ACC112 (cell line): ENCODE measurements around the gene AKR1C2.
"Not testable (repeated sequence)": the region's sequence is repeated elsewhere in the genome, so short reads cannot be mapped to it uniquely, and the experiment has no call there.

ENCODE experiments used
- H2AFZ ChIP-seq: fragments of 200-600 bp; sonication (generic); one replicate; pipeline ENCODE4 v1.6.0; 2017; ENCODE audit warnings: antibody characterized with exemption, low read length; ENCODE audit not compliant: unreplicated experiment
- H3K27ac ChIP-seq: fragments of 200-600 bp; sonication (generic); 2 replicates; pipeline ENCODE4 v1.5.1; 2014; ENCODE audit warnings: low read depth, mild to moderate bottlenecking, antibody characterized with exemption, low read length, moderate library complexity
- H3K27me3 ChIP-seq: fragments of 200-600 bp; sonication (generic); 2 replicates; pipeline ENCODE4 v1.6.1; 2014; ENCODE audit warnings: mild to moderate bottlenecking, antibody characterized with exemption, low read length, moderate library complexity, mixed read lengths; ENCODE audit not compliant: insufficient read depth
- H3K36me3 ChIP-seq: fragments of 200-600 bp; sonication (generic); 2 replicates; pipeline ENCODE4 v1.6.1; 2016; ENCODE audit warnings: mild to moderate bottlenecking, antibody characterized with exemption, low read length, moderate library complexity, mixed read lengths; ENCODE audit not compliant: insufficient read depth
- H3K4me1 ChIP-seq: fragments of 200-600 bp; sonication (generic); one replicate; pipeline ENCODE4 v1.6.1; 2016; ENCODE audit warnings: low read length, mixed read lengths; ENCODE audit not compliant: insufficient read depth, unreplicated experiment, control insufficient read depth
- H3K4me3 ChIP-seq: fragments of 200-600 bp; sonication (generic); 2 replicates; pipeline ENCODE4 v1.5.1; 2014; ENCODE audit warnings: mild to moderate bottlenecking, low read depth, low read length
- H3K79me2 ChIP-seq: fragments of 200-600 bp; sonication (generic); one replicate; pipeline ENCODE4 v1.6.0; 2016; ENCODE audit warnings: low read length; ENCODE audit not compliant: control insufficient read depth, unreplicated experiment, insufficient read depth

The AKR1C2 gene

DNA sequence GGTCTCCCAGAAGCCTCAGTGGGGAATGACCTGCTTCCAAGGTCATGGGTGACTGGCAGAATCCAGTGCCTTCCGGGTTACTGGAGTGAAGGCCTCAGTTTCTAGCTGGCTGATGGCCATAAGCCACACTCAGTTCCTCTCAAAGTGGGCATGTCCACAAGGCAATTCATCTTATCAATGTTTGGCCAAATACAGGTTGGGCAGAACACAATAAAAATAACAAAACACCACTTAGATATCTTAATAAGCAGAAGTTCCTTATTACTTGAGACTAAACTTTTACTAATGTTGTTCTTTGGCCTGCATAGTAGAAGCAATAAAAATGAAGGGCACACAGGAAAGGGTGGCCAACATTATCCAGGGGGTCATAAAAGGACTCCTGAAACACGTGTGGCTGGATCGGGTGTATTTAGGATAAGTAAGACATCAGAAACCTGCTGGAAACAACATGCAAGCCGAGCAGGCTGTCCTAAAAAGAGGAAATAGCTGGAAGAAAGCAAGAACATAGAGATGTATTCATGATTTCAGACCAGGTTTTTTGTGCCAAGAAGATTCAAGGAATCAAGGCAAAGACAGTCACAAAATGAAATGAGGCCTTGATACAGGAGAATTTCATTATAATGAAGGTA is 19.6 kb upstream of the AKR1C2 start:
- peaks cover 25% of the 10 kb centered on the region for H3K4me1 ChIP-seq
- no peak overlapping the region for H2AFZ ChIP-seq

DNA sequence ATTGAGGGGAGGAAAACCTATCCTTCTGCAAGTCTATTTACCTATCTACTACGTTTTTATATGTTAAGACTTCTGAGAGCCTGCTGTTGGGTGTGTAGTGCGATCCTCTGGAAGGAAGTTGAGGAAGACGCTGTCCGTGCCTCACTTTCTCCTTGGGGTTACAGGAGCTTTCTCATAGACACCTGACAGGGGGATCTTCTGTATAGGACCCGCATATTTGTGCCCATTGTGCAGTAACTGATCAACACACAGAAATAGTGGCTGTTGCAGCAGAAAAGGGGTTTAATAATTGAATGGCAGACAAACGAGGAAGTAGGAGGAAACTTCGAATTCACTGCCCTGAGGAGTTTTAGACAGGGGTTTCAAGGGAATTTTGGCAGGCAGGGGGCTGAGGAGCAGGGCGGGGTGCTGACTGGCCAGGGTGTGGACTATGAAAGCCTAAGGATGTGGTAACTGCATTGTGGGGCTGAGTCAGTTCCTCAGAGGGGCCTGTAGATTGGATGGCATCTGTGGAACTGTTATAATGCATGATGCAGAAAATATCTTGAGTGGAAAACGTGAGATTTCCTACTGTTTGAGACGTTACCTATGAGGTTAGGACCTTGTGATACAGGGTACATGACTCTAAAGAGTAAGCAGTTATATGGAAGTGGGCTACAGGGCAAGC is 18.1 kb upstream of the AKR1C2 start:
- not testable (repeated sequence) for H3K4me3 ChIP-seq, H3K27me3 ChIP-seq, H3K36me3 ChIP-seq, H3K79me2 ChIP-seq, H3K27ac ChIP-seq
- Histone ChIP-seq H2AFZ (peak overlapping the region; percentile 11), H3K4me1 (peaks cover 29% of the 10 kb centered on the region)

More for the DNA sequence above, 19.6 kb upstream of the AKR1C2 start:
- Histone ChIP-seq H3K79me2 (no peaks in the 10 kb centered on the region), H3K36me3 (no peaks in the 10 kb centered on the region), H3K27me3 (no peaks in the 10 kb centered on the region), H3K4me3 (no peak overlapping the region), H3K27ac (no peak overlapping the region)

DNA sequence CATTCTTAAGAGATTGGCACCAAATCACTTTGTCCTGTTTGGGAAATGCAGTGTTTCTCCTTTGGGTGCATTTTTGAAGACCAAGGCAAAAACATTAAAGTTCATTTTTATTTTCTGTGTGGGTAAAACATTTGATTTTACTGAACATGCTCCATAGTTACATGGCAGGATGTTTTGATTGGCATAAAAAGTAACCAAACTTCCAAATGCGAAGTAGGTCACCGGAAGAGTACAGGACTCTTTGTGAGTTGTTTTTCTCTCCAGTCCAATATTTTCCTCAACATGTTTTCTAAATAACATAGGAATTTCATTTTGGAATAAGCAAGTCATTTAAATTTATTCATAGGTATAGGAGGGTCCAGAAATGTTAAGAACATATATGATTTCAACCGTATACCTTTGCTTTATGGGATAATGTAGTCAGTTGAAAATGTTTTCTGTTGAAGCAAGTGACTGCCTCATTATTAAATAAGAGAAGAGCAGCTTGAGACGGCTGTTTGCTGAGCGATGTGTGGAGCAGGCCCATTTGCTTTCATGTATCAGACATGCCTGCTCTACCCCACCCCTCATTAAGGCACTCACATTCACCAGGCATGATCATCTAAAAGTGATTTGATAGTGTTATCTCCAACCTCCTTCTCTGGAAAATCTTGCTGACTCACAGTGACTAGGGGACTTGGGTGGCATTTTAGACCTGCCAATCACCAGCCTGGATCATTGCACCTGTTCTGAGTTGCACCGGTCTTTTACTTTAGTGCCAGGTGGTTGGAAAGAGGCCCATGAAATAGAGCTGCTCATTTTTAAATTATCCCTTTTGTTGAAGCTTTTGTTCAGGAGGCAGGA is 16.3 kb upstream of the AKR1C2 start:
- H3K4me3 ChIP-seq, H3K79me2 ChIP-seq, H3K36me3 ChIP-seq, H3K27me3 ChIP-seq, H2AFZ ChIP-seq: not testable (repeated sequence)
- Histone ChIP-seq H3K4me1 (peaks cover 29% of the 10 kb centered on the region), H3K27ac (peak overlapping the region; percentile 12; the same call in 1 of the 2 replicates)

DNA sequence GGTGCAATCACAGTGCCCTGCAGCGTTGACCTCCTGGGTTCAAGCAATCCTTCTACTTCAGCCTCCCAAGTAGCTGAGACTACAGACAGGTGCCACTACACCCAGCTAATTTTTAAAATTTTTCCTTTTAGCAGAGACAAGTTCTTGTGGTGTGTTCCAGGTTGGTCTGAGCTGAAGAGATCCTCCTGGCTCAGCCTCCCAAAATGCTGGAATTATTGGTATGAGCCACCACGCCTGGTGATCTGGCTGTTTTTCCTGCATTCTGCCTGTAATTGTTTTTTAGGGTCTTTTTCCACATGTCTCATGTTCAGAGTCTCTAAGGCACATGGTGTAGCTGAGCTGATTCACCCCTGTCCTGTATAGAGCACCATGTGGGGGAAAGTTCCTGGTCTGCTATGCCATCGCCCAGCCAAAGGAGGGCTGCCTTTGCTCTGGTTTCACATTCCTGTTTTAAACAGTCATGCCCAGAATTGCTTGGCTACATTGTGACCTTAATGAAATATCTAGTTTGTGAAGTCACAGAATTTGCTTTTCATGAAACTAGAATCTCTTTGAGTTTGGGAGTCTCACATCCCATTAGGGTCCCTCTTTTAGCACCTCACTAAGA is 15.1 kb upstream of the AKR1C2 start:
- not testable (repeated sequence) for H3K36me3 ChIP-seq, H3K4me3 ChIP-seq, H2AFZ ChIP-seq, H3K27me3 ChIP-seq, H3K79me2 ChIP-seq
- peak overlapping the region; percentile 12 for H3K27ac ChIP-seq
- peaks cover 29% of the 10 kb centered on the region for H3K4me1 ChIP-seq

DNA sequence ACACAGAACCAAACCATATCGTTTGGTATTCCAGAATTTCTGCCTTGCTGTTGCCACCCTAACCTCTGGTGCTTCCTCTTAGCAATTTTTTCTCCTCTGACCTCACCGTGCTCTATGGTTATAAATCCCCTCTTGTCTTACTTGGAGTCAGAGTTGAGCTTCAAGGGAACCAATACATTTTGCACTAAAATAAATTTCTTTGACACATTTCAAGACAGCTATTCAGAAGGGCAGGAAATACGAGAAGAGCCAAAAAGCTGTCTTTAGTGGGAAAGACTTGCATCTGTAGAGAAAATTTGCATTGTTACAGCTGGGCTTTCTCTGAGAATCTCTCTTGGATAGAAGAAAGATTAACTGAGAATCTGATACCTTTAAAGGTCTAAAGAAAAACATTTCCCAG is 14.5 kb upstream of the AKR1C2 start:
- no peak overlapping the region for H3K27ac ChIP-seq
- H3K4me3 ChIP-seq: no peak overlapping the region
- H2AFZ ChIP-seq: no peak overlapping the region
- no peaks in the 10 kb centered on the region for H3K27me3 ChIP-seq
- no peaks in the 10 kb centered on the region for H3K36me3 ChIP-seq
- no peaks in the 10 kb centered on the region for H3K79me2 ChIP-seq
- H3K4me1 ChIP-seq: peaks cover 29% of the 10 kb centered on the region

DNA sequence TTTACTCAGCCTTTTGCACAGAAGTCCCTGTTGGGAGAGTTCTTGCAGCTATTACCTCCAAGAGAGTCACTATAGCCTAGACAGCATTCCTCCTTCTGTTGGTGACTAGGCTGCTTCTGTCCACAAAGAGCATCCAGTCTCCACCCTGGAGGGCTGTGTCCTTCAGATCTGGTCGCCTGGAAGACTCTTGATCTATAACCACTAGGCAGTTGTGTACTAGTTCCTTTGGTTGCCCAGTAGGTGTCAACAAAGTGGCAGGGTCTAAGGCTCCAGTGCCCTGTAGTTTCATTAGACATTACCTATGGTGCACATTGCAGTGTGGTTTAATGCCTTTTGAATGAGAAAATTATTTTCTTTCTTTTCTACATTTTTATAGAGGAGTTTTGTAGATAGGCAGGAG is 11.3 kb upstream of the AKR1C2 start:
- H3K4me3 ChIP-seq: no peak overlapping the region

DNA sequence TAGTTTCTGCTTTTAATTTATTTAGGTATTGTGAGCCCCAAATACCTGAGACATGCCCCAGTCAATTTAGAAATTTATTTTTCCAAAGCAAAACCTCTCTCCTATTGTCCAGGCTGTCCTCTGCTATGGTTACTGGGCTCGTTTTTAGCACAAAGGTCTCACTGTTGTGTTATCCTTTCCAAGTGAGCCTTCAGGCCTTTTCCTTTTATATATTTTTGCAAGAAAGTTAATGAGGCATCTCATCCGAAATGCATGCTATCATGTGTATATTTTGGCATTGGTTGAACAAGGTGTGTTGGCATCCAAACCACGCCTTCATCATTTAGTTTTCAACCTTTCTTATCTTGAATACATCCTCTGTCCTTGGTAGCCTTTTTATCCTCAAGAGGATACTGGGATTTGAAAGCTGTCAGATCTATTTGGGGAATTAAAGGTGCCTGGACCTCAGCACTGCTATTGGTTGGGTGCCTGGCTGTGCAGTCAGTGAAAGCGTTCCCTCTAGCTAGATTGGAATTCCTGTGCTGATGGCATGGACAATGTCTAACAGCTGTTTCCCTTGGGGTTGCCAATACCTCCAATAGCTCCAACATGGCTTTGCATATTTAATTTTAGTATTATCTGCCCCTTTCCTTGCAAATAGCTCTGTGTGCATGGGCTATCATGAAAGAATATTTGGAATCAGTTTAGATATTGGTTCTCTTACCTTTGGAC is 10.7 kb upstream of the AKR1C2 start:
- H3K27ac ChIP-seq, H3K79me2 ChIP-seq, H2AFZ ChIP-seq, H3K36me3 ChIP-seq, H3K27me3 ChIP-seq, H3K4me3 ChIP-seq: not testable (repeated sequence)
- peaks cover 10% of the 10 kb centered on the region for H3K4me1 ChIP-seq

More for the DNA sequence above, 11.3 kb upstream of the AKR1C2 start:
- Histone ChIP-seq H2AFZ (no peak overlapping the region), H3K27me3 (no peaks in the 10 kb centered on the region), H3K4me1 (peaks cover 16% of the 10 kb centered on the region), H3K79me2 (no peaks in the 10 kb centered on the region), H3K27ac (no peak overlapping the region), H3K36me3 (no peaks in the 10 kb centered on the region)

DNA sequence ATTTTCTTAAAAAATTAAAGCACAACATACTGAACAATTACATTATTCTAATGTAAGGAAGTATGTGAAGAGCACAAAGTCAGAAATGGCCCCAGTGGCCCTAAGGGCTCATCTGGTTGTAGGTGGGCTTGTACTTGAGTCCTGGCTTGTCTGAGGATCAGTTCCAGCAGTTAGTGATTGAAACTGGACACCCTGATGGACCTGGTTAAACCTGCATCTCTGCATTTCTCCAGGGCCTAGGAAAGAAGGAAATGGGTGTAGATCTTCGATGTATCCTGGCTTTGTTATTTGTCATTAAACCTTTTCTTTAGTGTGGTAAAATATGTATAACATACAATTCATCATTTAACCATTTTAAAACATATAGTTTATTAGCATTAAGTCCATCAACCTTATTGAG is 9.7 kb upstream of the AKR1C2 start:
- Histone ChIP-seq H3K27me3 (no peaks in the 10 kb centered on the region), H3K27ac (no peak overlapping the region), H2AFZ (no peak overlapping the region), H3K4me3 (no peak overlapping the region), H3K79me2 (no peaks in the 10 kb centered on the region), H3K36me3 (no peaks in the 10 kb centered on the region), H3K4me1 (peaks cover 13% of the 10 kb centered on the region)

DNA sequence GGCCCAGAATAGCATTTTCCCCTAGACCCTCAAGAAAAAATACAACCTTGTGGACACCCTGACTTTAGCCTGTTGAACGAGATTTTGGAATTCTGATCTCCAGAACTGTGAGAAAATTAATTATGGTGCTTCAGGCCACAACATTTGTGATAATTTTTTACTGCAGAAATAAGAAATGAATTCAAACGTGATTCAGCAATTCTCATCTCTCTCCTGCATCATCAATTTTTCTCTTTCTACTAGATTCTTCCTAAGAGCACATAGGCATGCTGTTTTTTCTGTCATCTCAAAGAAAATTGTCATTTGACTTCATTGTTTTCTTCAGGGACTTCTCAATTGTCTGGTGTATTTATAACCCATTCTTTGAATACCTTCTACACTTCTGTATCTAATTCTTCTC is 8.9 kb upstream of the AKR1C2 start:
- H3K36me3 ChIP-seq: no peaks in the 10 kb centered on the region
- H2AFZ ChIP-seq: no peak overlapping the region
- no peak overlapping the region for H3K4me3 ChIP-seq
- no peaks in the 10 kb centered on the region for H3K79me2 ChIP-seq
- peaks cover 9% of the 10 kb centered on the region for H3K4me1 ChIP-seq
- H3K27me3 ChIP-seq: no peaks in the 10 kb centered on the region
- no peak overlapping the region for H3K27ac ChIP-seq

DNA sequence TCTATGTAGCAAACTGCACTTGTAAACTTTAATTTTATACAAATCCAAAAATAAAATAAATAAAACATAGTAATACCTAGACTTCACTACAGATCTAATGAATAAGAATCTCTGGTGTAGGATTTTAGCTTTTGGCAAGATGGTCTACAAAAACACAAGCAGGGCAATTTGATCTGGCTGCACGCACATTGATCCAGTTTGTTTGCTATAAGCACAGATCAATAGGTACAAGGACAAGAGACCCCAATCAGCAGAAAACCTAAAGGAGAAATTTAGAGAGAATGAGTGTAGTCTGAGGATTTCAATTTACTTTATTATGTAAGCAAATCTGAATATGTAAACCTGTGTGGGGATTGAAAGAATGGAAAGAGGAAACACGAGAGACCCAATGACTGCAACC is 7.7 kb upstream of the AKR1C2 start:
- H3K27ac ChIP-seq, H3K79me2 ChIP-seq, H3K4me3 ChIP-seq, H3K4me1 ChIP-seq, H2AFZ ChIP-seq, H3K27me3 ChIP-seq, H3K36me3 ChIP-seq: not testable (repeated sequence)
